HuH-7 (cell line): Measurements from ENCODE around the gene NAV2.
A peak's percentile ranks its signal among the peaks of the same experiment; 100 is the strongest.
"Not testable (repeated sequence)": the region's sequence is repeated elsewhere in the genome, so short reads cannot be mapped to it uniquely, and the experiment has no call there.

ENCODE experiments used
- DNase-seq: peaks from one replicate; pipeline ENCODE4 v3.0.0; 2011; ENCODE audit warnings: low spot score

The NAV2 gene

GRCh38 chr11:20117291-20117690 is 404.7 kb downstream of the NAV2 start:
- no peak for DNase-seq

GRCh38 chr11:20118209-20118608 is 405.6 kb downstream of the NAV2 start:
- DNase-seq, result no peak

GRCh38 chr11:20119315-20119714 is 406.7 kb downstream of the NAV2 start:
- DNase-seq, result no peak

DNA sequence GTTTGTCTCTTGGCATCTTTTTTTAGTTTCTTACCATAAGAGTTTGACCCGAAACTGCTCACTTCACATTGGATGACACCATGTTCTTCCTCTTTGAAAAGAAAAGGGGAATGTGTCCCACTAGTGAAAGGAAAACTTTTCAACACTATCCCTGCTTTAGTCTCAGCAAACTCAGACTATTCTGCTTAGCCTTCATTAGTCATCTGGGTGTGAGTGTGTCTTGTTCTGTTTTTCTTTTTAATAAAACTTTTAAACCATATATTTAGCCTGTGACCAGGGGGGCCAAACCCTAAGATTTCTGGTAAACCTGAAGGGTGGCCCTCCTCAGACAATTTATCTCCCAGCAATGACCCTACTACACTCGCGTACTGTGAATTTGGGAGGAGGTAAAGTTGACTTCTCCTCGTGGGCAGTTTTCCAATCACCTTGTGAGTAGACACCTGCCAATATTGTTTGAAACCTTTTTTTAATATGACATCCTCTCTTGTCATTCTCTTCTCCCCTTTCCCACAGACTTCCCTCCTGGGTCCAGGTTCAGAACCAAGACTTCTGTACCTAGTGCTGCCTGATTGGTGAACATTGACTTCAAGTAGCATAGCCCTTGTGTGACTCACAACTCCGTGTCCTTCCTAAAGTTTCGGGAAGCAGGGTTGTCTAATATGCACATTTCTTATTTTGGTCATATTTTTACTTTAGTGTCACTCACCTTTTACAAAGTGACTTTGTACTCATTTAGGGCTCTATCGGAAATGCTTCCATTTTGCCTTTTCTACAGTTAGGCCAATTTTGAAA is 407.7 kb downstream of the NAV2 start:
- no peak for DNase-seq

DNA sequence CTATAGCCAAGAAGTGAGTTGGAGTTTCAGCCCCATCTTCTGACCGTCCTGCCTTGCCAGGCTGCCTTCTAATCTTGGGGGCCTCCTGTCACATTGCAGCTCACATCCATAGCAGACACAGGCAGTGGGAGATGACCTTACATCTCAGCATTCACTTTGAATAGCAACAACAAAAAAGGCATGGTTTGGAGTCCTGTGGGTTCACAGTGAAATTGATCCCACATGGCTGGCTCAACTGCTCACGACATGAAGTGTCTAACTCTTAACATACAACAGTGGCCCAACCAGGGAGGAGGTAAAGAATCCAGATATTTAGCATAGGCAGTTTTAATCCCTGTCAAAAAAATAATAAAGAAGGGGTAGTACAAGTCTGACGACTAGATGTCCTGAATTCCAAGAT is 409.5 kb downstream of the NAV2 start:
- no peak for DNase-seq

- DNase-seq, result no peak
Observed at GRCh38 chr11:20125927-20126326, 413.3 kb downstream of the NAV2 start.

GRCh38 chr11:20126724-20127123 is 414.1 kb downstream of the NAV2 start:
- DNase-seq, result no peak

- peak; percentile 67 for DNase-seq
Observed at GRCh38 chr11:20127671-20128527, 415.3 kb downstream of the NAV2 start.

DNA sequence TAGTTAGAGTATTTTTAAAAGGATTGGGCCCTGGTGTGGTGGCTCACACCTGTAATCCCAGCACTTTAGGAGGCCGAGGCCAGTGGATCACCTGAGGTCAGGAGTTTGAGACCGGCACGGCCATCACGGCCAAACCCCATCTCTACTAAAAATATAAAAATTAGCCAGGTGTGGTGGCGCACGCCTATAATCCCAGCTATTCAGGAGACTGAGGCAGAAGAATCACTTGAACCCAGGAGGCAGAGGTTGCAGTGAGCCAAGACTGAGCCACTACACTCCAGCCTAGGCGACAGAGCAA is 415.8 kb downstream of the NAV2 start:
- not testable (repeated sequence) for DNase-seq

GRCh38 chr11:20129665-20130064 is 417.0 kb downstream of the NAV2 start:
- DNase-seq, result no peak

- DNase-seq, result peak; percentile 49
Observed at GRCh38 chr11:20131788-20132666, 419.4 kb downstream of the NAV2 start.

GRCh38 chr11:20132667-20133039 is 420.0 kb downstream of the NAV2 start:
- no peak for DNase-seq

GRCh38 chr11:20134991-20135736 is 422.5 kb downstream of the NAV2 start:
- DNase-seq, result no peak

GRCh38 chr11:20137637-20138036 is 425.0 kb downstream of the NAV2 start:
- no peak for DNase-seq

- no peak for DNase-seq
Observed at GRCh38 chr11:20138707-20139106, 426.1 kb downstream of the NAV2 start.

GRCh38 chr11:20154381-20154780 is 441.7 kb downstream of the NAV2 start:
- no peak for DNase-seq

DNA sequence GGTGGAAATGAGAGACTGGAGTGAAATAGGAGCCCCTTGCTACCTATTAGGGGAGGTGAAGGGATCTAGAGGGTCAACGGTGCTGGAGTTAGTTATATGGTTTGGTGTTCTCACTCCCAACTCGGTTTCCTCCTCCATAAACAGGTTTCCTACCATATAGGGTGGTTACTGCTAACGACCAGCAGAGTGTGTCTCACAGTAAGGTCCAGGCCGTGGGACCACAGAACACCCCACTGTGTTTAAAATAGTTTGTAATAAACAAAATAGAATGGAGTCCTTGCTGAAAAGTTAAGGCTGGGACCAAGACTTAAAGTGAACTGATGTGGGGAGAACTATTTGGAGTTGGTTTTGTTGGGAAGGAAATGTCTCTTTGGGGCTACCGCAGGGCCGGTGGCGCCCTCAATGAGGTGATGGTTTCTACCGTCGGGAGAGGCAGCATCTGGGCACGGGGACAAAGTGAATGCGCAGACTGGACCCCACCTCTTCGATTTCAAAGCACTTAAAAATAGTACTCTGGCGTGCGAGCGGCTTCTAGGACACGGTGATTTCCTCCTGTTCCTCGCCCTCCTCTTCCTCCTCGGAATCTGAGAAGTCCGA is 443.1 kb downstream of the NAV2 start:
- DNase-seq, result no peak

- no peak for DNase-seq
Observed at GRCh38 chr11:20156280-20156875, 443.7 kb downstream of the NAV2 start.

DNA sequence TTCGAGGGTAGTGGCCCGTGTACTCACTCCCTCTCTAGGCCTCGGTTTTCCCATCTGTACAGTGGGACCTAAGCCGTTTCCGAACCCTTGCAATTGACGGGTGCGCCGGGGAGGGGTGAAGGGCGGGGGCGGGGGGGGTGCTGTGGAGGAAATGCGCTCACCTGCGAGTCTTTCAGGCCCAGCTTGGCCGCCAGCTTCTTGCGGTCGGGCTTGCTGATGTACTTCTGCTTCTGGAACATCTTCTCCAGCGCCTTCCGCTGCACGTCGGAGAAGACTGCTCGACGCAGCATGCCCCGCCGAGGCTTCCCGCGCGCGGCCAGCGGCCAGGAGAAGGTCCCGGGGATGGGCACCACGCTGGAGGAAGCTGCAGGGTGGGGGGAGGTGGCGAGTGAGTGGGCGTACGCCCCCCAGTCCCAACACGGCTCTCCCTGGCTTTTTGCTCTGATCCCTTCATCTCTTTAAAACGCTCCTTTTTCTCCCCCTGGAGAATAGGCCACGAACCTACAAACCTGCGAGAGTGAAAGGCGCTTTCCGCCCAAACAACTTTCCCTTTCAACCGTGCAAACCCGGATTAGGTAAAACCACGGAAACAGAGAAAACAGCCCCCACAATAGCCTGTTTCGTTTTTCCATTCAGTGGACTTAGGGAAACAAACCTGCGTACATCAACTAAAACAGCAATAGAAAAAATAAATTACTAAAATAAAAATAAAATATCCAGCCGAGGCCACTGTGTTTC is 444.4 kb downstream of the NAV2 start:
- DNase-seq, result no peak

- no peak for DNase-seq
Observed at GRCh38 chr11:20157728-20158127, 445.1 kb downstream of the NAV2 start.
